Stimulated activated CD4-positive, alpha-beta T cell treated with anti-CD3 and anti-CD28 coated beads, Interleukin-2, amount 100 ng/mL, for 4 hours (primary cell): Measurements from ENCODE around the gene QRICH2.
"Not testable (repeated sequence)": the region's sequence is repeated elsewhere in the genome, so short reads cannot be mapped to it uniquely, and the experiment has no call there.

Experiments used
- DNase-seq: peaks from one replicate; pipeline ENCODE4 v3.0.0-alpha.2; 2020; ENCODE audit warnings: low read depth

QRICH2 gene

DNA sequence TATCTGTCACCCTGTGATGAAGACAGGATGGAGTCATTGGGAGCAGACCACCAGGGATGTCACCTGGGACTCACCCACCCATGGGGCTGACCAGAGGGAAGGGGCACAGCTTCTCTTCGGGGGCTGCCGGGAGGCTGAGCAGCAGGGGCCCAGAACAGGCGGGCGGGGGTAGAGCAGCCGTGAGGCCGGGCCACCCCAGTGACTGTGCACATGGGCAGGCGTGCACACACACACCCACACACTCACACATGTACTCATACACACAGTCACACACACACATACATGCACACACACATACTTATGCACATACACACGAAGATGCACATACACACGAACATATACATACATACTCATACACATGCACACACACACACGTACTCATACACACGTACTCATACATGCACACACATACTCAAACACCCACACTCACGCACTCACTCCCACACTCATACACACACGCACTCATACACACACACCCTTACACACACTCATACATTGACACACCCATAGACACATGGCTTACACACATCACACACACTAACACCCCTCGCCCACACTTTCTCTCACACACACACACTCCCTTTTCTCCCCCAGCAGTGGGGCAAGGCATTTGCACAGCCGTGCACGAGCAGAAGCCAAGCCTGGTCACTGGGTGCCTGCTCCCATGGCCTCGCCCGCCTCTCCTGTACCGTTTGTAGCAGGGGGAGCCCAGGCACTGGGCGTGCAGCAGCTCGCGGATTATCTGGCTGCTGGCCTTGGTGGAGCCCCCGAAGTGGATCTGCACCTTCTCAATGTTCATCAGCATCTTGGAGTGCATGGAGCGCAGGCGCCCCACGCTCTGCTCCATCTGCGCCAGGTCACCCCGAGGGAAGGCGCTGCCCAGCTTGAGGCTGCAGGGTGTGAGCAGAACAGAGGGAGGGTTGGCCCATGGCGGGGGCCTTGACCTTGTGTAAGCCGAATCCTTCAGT is 30.5 kb downstream of the QRICH2 start:
- no peak for DNase-seq

DNA sequence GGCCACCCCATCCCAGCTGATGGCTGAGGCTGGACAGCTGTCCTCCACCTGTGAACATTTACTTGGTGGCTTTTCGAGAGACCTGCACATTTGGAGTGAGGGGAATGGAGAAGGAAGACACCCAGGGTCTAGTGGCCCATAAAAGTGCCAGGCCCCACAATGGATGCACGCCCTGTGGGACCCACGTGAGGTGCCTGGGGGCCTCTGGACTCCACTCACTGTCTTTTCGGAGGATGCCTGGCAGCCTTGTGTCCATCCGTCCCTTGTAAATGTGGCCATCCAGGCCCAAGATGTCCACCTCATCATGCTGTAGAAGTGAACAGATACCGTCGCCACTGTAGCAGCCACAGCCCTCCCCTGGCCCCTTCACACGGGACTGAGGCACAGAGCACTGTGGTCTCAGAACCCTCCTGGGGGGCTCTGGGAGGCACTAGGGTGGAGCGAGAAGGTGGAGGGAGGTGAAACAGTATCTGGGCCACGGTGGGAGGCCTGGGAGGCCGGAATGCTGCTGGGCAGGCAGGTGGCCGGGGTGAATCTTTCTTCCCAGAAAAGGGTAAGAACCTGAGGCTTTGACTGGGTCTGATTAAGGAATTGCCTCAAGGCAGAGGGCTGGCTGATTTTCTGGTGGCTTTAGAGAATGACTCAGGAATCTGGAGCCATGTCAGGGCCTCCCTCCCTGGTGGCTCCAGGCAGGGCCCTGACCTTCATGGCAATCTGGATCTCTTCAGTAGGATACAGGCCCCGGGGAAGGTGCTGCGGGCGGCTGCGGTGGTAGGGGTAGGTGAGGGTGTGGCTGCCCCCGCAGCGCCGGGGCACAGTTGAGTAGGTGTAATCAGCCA is 31.4 kb downstream of the QRICH2 start:
- no peak for DNase-seq

DNA sequence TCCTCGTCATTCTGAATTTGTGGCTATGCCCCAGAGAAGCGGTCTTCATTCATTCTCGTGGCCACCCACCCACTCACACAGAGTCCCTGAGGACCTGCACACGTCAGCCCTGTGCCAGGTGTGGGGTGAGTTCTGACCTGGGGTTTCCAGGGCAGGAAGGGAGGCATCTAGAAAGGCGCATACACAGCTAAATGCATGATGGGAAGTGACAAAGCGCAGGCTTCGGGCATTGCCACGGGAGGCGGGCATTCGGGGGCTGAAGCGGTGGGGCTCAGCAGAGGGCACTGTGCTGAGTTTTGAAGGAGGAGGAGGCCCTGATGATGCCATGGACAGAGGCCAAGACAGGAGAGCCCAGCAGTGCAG is 32.0 kb downstream of the QRICH2 start:
- no peak for DNase-seq

DNA sequence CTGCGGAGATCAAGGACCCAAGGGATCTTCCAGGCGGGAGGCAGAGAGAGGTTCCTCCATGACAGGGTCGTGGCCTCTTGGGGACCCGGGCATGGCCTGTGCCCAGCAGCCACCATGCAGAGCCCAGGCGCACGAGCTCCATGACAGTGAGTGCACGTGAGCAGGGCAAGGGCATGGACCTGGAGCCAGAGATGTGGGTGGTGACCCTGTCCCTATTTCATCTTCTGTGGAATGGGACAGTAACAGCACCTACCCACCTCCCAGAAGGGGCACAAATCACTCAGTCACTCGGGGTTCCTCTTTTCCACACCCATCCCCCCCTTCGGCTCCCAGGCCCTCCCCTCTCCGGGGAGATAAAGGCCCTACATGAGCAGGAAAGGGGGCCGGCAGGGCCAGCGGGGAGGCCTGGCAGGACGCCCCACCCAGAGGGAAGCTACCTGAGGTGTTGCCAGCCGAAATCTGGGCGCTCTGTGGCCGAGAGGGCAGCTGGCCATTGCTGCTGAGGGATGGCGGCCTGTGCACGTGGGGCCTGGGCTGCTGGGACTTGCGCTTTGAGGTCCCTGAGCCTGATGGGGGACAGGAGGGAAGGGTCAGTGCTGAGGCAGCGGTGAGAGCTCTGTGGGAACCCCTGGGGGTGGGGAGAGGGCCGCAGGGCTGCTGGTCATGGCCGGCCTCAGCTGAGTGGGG is 32.6 kb downstream of the QRICH2 start:
- no peak for DNase-seq

DNA sequence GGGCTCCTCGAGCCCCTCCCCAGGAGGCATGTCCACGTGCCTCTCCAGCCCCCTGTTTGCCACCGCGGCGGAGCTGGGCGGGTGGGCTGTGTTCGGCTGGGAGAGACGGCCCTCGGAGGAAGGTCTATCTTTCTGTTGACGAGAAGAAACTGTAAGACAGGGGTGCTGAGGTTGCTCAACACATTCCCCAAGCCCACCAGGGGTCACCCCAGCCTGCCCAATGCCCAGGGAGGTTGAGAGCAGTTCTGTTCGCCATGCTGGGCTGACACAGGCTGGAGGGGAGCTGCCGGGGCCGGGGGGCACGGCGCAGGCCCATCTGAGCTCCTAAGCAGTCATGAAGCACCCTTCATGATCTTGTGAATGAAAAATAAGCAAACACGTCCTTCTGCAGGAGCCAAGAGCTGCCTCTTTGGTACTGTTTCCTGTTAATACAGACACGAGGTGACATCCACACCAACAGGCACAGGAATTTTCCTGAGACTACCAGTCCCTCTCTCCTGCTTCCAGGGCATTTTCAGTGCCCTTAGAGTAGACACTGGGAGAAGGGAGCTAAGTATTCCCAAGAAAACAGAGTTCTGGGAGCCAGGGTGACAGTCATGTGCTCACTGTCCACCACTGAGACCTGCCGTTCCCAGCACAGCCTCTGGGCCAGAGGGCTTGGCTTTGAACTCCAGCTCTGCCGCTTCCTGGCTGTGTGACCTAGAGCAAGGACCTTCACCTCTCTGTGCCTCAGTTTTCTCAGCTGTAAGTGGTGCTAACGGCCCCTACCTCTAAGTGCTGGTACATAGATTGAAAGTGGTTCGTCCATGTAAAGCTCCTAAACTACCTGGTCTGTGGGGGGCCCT is 33.7 kb downstream of the QRICH2 start:
- no peak for DNase-seq

DNA sequence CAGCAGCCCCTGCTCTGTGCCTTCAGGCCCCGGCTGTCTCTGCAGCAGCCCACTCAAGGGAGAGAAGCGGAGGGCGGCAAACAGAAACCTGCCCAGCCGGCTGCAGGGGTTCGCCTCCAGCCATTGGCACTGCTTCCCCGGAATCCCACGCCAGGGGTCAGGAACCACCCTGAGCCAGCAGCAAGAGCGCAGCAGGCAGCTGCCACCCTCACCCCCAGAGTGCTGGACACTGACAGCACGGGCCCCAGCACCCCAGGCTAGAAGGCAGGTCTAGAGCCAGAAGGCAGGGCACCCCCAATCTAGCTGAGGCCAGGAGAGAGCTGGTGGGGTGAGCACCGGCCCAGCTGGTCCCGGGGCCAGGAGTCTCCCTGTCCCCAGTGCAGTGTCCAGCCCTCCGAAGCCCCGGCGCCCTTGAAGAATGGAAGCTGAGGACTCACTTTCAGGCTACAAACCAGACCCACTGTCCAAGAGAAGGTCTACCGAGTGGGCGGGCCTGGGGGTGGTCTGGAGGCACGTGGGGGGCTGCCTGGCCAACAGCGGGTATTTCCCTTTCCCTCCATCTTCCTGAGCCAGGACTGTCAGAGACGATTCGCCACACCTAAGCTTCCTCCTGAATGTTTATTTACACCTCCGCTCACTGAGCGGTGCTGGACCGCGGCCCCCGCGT is 34.5 kb downstream of the QRICH2 start:
- no peak for DNase-seq

DNA sequence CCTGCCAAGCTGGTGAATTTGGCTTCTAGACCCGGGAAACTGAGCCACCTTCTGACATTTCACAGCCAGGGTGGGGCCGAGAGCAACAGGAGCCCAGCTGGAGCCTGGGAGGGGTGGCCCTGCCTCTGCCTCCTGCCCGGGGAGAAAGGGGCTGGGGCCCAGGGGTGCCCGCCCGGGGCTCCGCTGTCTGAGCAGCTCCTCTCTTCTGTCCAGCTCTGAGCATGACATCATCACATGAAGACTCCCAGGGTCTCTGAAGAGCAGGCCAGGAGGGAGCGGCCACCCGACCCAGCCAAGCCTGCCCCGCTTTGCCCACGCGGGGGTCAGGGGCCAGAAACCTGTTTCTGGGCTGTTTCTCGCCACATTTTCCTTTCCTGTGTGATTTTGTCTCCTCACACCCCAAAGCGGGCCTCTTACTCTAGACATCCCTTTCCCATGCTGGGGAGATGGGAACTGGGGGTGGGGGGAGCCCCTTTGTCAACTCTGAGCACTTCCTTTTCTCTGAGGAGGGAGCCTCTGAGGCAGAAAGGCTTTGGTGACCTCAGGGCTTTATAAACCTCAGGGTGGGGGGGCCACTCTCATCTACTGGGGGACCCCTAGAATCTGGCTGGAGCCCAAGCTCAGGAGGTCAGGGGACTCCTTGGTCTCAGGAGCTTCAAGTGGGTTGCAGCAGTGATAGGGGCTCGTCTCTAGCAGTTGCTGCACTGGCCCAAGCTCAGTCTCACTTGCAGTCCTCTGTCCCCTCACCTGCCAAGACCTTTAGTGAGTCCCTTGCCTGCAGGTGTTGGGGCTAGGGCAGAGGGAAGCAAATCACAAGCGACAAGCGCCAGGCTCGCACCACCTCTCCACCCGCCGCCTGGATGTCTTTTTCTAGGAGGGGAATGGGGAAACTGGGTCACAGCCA is 35.3 kb downstream of the QRICH2 start:
- DNase-seq: peak; percentile 57

DNA sequence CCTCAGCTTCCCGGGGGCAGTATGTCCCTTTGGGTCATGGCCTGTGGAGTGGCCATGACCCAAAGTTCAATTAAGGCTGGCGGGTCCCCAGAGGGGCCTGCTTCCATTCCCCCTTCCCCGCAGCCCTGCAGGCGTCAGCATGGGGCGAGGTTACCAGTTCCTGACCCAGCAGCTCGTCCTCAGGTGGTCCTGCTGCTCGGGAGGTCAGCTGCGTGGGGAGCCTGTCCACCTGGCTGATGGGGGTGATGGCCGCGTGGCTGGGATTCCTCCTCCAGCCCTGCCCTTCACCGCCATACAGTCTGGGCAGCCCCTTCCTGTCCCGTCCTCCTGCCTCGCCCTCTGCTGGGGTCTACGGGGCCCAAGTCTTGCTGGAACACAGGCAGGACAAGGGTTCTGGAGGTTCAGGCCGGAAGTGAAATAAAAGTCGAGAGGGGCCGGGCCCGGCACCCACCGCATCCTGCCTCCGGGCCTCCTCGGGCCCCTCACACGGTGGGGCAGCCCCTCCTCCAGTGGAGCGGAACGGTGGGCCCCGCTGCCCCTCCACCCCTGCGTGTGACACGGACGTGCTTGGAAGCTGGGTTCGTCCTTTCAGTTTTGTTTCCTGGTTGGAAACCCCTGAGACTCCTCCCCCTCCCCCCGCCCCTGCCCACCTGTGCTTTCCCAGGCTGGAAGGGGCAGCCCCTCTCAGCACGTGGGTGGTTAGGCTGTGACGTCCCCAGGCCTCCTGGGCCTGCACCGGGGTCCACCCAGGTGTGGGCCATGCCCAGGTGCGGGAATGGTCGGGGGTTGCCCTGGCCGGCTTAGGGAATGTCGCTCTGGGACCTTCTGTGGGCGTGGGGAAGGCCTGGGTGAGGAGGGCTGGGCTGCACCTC is 36.2 kb downstream of the QRICH2 start:
- peak; percentile 85 for DNase-seq

DNA sequence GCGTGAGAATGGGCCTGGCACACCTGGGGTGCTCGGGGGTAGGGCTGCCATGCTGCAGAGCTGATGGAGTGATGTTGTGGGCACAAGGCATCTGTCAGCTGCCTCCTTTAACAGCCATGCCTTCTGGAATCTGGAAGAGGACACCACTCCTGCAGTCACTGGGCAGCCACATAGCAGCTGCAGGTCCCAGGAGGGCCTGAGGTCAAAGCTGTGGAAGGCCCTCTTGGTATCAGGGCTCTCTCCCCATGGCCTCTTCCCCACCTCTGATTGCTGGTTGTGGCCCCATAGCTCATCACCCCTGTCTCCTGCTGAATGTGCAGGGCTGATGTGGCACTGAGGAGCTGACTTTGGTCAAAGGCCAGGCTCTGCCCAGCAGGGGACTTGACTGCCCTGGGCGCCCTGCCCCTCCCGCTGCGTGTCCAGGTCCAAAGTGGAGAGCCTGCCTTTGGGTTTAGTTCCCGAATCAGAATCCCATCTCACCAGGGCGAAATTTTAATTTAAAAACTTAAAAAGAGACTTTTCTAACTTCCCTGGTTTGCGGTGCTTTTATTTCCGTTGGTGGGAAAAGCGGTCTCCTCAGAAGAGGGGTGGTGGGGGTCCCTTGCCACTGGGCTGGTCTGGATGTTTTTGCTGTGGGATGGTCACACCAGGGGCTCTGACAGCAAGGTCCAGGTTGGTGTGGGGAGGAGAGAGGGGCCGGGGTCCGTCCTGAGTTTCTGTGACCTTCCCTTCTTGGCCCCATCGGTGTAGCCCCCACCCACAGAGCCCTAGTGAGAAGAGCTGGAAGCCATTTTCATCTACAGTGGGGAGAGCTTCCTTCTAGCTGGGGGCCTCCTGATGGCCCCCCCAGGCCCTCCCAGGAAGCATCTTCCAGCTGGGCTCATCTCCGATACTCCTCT is 37.1 kb downstream of the QRICH2 start:
- no peak for DNase-seq

DNA sequence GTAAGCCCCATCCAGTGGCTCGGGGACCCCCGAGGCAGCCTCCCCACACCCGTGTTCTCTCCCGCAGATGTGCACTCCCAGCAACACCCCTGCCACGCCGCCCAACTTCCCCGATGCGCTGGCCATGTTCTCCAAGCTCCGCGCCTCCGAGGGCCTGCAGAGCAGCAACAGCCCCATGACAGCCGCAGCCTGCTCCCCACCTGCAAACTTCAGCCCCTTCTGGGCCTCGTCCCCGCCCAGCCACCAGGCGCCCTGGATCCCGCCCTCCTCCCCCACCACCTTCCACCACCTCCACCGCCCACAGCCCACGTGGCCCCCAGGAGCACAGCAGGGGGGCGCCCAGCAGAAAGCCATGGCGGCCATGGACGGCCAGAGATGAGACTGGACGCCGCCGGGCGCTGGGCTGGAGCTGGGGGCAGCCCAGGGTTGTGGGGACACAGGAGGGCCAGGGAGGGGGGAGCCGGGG is 37.9 kb downstream of the QRICH2 start:
- DNase-seq: no peak

DNA sequence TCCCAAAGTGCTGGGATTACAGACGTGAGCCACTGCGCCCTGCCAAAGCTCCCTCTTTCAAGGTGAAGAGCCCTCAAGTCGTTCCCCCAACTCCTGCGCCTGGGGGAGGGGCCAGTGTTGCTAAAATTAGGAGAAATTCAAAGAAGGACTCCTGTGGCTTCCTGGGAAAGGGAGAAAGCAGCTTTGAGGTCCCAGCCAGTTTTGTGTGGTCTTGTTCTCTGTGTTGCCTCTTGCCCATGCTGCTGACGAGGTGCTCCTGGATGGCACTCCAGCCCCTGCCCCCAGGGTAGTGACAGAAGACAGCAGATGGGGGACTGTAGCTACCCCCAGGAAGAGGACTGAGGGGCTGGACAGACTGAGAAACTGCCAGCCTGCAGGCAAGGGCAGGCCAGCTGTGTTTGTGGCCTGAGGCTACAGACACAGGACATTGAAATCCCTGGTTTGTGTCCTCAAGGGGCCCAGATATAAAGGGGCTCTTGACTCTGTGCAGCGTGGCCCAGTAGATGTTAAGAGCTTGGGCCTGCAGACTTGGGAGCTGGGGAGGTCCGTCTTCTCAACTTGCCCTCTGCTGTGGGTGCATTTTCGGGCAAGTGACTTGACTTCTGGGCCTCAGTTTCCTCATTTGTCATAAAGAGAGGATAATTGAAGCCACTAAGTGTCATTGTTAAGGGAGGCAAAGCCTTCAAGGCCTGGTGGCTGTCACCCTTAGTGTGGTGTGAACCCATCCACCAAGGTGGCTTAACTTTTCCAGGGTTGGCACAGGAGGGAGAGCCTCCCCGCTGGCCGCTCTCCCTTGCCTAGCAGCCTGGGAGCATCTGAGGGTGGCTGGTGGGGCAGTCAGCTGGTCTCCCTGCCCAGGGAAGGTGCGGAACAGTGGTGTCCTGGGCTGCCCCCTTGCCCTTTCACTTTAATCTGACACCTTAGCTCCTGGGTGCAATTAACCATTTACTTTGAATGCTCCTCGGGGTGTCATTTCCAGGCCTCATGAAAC is 38.8 kb downstream of the QRICH2 start:
- DNase-seq: no peak

DNA sequence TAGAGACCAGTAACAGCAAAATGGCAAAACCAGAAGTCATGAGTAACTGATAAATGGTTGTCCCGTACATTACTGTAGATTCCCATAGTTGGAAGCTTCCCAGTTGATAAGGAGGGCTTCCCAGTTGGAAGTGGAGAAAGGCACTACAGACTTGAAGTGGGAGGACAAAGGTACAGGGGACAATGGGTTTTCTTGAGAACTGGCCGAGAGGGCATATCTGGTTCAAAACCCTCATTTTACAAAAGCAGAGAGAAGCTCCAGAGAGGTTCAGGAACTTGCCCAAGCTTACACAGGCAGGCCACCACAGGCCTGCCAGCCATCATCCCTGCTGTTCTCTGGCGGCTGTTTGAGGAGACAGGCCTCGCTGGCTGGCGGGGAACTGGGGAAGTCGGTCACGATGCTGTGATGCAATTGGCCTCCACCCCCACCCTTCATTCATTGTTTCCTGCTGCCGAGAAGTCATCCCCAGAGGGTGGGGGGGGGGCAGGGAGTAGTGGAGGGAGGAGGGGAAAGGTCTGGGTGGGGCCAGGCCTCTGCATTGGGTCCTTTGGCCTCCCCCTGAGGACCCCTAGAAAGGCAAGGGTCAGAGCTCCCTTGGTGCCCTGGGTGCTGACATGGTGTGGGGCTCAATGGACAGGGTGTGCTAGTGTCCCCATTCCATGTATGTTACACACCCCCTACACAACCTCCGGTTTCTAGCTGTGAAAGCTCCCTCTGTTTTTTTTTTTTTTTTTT is 39.9 kb downstream of the QRICH2 start:
- DNase-seq: peak; percentile 74

DNA sequence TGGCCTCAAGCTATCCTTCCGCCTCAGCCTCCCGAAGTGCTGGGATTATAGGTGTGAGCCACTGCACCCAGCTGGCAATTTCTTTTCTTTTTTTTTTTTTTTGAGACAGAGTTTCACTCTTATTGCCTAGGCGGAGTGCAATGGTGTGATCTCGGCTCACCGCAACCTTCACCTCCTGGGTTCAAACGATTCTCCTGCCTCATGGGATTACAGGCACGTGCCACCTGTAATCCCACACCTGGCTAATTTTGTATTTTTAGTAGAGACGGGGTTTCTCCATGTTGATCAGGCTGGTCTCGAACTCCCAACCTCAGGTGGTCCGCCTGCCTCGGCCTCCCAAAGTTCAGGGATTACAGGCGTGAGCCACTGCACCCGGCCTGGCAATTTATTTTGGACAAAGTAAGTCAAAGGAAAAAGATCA is 40.5 kb downstream of the QRICH2 start:
- not testable (repeated sequence) for DNase-seq

DNA sequence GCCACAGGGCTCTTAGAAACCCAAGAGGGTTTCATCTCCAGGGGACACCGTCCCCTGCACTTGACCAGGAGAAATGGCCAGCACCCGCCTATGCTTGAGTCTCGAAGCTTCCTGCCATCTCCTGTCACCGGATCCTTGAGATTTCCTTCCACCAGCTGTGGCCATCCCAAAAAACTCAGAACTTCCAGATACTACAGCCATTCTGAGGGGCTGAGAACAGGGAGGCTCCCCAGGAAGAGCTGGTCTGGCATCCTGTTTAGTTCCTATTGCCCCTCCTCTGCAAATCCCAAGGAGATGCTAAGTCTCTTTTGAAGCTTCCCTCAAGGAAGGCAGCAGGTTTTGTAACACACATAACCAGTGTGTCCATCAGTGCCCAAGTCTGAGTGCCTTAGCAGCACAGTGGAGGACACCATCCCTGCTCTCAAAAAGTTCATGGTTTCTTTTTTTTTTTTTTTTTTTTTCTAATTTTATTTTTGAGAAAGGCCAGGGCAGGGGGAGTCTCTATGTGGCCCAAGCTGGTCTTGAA is 41.0 kb downstream of the QRICH2 start:
- DNase-seq: no peak

DNA sequence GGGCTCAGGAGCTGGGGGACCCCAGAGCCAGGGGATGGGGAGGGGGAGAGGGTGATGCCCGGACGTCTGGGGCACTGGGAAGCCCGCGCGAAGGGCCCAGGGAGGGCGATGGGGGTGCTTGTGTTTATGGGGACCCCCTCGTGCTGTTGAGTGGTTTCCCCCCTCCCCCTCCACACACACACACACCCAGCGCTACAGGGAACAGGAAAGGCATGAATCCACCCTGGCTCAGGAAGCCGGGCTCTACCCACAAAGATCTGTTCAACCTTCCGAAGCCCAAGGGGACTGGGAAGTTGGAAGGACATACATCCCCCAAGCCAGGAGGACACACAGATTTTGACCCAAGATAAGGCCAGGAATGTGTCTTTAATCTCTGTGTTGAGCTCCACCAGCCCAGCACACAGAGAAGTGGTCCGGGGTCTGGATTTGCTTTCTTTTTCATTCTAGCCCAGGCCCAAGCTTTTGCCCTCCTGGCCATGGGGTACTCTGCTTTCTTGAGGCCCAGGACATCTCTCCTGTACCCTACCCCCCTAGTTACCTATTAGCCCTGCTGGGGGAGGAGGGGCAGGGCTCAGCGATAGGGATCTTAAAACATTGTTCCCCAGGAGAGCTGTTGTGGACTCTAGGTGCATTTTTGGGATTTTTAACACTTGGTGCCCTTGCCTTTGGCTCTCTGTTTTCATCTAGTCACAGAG is 41.7 kb downstream of the QRICH2 start:
- DNase-seq: no peak
